HepG2 (cell line): ENCODE results near the gene CLASP1. TPM values are rescaled to one million over a fixed set of nuclear protein-coding genes. Genes with fewer than 3 reads are reported as not detected.

ENCODE experiments used
- CHD4 ChIP-seq: fragments of 200-600 bp; sonication (generic); IDR thresholded peaks from 2 replicates; pipeline ENCODE4 v1.7.0; 2017; ENCODE audit warnings: mild to moderate bottlenecking, low read length, borderline replicate concordance
- GATA4 ChIP-seq: sonication (generic); IDR thresholded peaks from 2 replicates; pipeline ENCODE4 v1.6.1; 2016; ENCODE audit warnings: antibody characterized with exemption, low read depth, borderline replicate concordance
- MED1 ChIP-seq: sonication (generic); formaldehyde crosslinking; IDR thresholded peaks from 2 replicates; pipeline ENCODE4 v1.4.0; 2020; ENCODE audit warnings: missing genetic modification reagents
- MTERF4 ChIP-seq: sonication (generic); formaldehyde crosslinking; IDR thresholded peaks from 2 replicates; pipeline ENCODE4 v1.8.0; 2023; ENCODE audit warnings: mild to moderate bottlenecking, missing genetic modification reagents
- NR2F2 ChIP-seq: IDR thresholded peaks from 2 replicates; pipeline ENCODE4 v1.6.1; 2012; ENCODE audit warnings: low read depth, inconsistent platforms, borderline replicate concordance
- ZNF318 ChIP-seq: sonication (generic); formaldehyde crosslinking; IDR thresholded peaks from 2 replicates; pipeline ENCODE4 v1.4.0; 2020; ENCODE audit warnings: mild to moderate bottlenecking, missing genetic modification reagents
- ZNF33B ChIP-seq: sonication (generic); formaldehyde crosslinking; IDR thresholded peaks from 2 replicates; pipeline ENCODE4 v1.5.1; 2020; ENCODE audit warnings: mild to moderate bottlenecking, missing genetic modification reagents
- ZNF574 ChIP-seq: sonication (generic); formaldehyde crosslinking; IDR thresholded peaks from 2 replicates; pipeline ENCODE4 v1.4.0; 2020; ENCODE audit warnings: missing genetic modification reagents
- ZNF589 ChIP-seq: sonication (generic); formaldehyde crosslinking; conservative IDR thresholded peaks from 2 replicates; pipeline ENCODE4 v1.8.0; 2022; ENCODE audit warnings: mild to moderate bottlenecking, moderate library complexity, missing genetic modification reagents
- ZNF720 ChIP-seq: sonication (generic); formaldehyde crosslinking; IDR thresholded peaks from 2 replicates; pipeline ENCODE4 v1.4.0; 2020; ENCODE audit warnings: missing genetic modification reagents
- ZNF766 ChIP-seq: sonication (generic); formaldehyde crosslinking; IDR thresholded peaks from 2 replicates; pipeline ENCODE4 v1.5.0; 2020; ENCODE audit warnings: missing genetic modification reagents, borderline replicate concordance
- ZNF878 ChIP-seq: sonication (generic); formaldehyde crosslinking; IDR thresholded peaks from 2 replicates; pipeline ENCODE4 v1.8.1; 2023; ENCODE audit warnings: mild to moderate bottlenecking, missing genetic modification reagents, moderate library complexity
- polyA plus RNA-seq, 8 experiments: library from polyadenylated mRNA; depleted of rRNA in 3 of 8; stranded (reverse) in 7 of 8; unstranded in 1 of 8; fragments of >200 nt; fragmentation: Illumina TruSeq in 4 of 8; extraction: Trizol in 4 of 8; gene quantifications; 2 replicates each; pipeline versions ENCODE4 v1.2.1 to v1.2.3, GENCODE V29; 2011 to 2016; ENCODE audit warnings: low read depth in 4 of 8, missing spikeins in 1 of 8, mixed read lengths in 1 of 8; ENCODE audit not compliant: insufficient read depth in 1 of 8
- total RNA-seq, 5 experiments: library from RNA; depleted of rRNA; stranded (reverse); fragments of >200 nt; fragmentation: Illumina TruSeq; extraction: Trizol; gene quantifications; 2 replicates each; pipeline ENCODE4 v1.2.3, GENCODE V29; 2016; ENCODE audit warnings: low read depth in 1 of 5

CLASP1 gene
- total and polyA plus RNA-seq, 2 of the 13 experiments (the other 11 are each of a cell fraction or from before 2014, with no cell fraction given): 11.7 to 47.9 TPM

- TF ChIP-seq GATA4 (no peak), ZNF574 (CRISPR knock-in tag) (peak; percentile 82), ZNF766 (no peak), CHD4 (no peak), ZNF720 (CRISPR knock-in tag) (no peak), ZNF589 (no peak), NR2F2 (no peak), ZNF318 (CRISPR knock-in tag) (no peak; the same call in 1 of the 2 replicates), ZNF33B (CRISPR knock-in tag) (no peak), ZNF878 (no peak), MTERF4 (CRISPR knock-in tag) (no peak), MED1 (no peak)
Observed at GRCh38 chr2:121530212-121530705, 119.0 kb downstream of the CLASP1 start (continued).
